Omental fat pad (tissue), 4 donors: ENCODE measurements around the gene WDR44. TPM values are rescaled to one million over a fixed set of nuclear protein-coding genes. Genes with fewer than 3 reads are reported as not detected.

Experiments used
- ATAC-seq: fragments of 150-250 bp; one replicate; pipeline ENCODE4 v1.9.1; 2016; ENCODE audit warnings: mild to moderate bottlenecking, moderate library complexity; ENCODE audit not compliant: low FRiP score
- DNase-seq: peaks from one replicate; pipeline ENCODE4 v3.0.0-alpha.2; 2019; ENCODE audit warnings: low spot score
- total RNA-seq, 4 donors: library from RNA; depleted of rRNA; stranded (reverse); fragments of >200 nt; gene quantifications; one replicate each; pipeline ENCODE4 v1.1.0, GENCODE V29; 2016
- TF ChIP-seq, protein P1 (sequence below), 3 donors: fragments of 450-650 bp; IDR thresholded peaks; one replicate each; pipeline ENCODE4 v1.5.1; 2016 to 2017; ENCODE audit warnings: antibody characterized with exemption in 3 of 3, mild to moderate bottlenecking in 3 of 3, moderate library complexity in 2 of 3

WDR44 gene
- total RNA-seq, 4 donors from 2014 or later: 16.3 to 21.2 (median 19.7) TPM

DNA sequence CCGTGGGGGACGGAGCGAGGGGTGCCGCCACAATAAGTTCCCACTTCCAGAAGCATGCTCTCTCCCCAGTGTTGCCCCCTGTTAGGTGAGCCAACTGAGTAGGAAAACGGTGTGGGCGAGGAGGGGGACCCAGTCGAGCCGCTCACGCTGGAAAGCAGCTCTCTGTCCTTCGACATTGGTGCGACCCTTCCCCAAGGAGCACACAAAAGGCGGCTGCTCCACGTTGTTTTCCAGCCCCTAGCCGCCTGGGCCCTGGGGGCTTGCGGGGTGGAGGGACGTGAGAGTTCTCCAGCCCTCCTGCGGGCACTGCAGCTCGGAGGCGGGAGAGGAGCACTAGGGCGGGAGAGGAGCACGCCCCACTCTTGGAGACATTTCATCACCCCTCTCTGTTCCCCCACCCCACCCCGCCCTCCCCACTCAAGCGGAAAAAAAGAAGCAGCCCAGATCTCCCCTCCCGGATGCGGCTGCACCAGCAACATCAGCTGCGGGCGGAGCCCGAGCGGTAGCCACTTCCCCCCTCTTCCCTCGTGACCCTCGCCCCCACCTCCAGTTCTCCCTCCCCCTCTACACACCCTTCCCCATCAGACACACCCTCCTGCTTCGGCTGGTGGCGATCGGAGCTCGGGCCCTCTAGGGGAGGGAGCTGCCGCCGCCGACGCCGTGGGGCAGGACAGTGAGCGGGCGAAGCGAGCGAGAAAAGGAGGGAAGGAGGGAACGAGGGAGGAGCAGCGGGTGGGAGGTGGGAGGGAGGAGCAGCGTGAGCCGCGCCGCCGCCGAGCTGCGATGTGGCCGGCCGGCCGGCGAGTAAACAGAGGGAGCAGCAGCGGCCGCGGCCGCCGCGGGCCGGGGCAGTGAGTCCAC lies 149.4 kb downstream of the WDR44 start, which contains the start of gene DOCK11:
Gene DOCK11 (plus strand): TSS at position 755 of the 861 bp plus-strand sequence. CDS start 157 bp downstream, outside the sequence.
- TF ChIP-seq, protein P1, sequence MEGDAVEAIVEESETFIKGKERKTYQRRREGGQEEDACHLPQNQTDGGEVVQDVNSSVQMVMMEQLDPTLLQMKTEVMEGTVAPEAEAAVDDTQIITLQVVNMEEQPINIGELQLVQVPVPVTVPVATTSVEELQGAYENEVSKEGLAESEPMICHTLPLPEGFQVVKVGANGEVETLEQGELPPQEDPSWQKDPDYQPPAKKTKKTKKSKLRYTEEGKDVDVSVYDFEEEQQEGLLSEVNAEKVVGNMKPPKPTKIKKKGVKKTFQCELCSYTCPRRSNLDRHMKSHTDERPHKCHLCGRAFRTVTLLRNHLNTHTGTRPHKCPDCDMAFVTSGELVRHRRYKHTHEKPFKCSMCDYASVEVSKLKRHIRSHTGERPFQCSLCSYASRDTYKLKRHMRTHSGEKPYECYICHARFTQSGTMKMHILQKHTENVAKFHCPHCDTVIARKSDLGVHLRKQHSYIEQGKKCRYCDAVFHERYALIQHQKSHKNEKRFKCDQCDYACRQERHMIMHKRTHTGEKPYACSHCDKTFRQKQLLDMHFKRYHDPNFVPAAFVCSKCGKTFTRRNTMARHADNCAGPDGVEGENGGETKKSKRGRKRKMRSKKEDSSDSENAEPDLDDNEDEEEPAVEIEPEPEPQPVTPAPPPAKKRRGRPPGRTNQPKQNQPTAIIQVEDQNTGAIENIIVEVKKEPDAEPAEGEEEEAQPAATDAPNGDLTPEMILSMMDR (IDR thresholded peaks at IDR 0.05): no peak
- DNase-seq: no peak
- ATAC-seq: peak; percentile 94

DNA sequence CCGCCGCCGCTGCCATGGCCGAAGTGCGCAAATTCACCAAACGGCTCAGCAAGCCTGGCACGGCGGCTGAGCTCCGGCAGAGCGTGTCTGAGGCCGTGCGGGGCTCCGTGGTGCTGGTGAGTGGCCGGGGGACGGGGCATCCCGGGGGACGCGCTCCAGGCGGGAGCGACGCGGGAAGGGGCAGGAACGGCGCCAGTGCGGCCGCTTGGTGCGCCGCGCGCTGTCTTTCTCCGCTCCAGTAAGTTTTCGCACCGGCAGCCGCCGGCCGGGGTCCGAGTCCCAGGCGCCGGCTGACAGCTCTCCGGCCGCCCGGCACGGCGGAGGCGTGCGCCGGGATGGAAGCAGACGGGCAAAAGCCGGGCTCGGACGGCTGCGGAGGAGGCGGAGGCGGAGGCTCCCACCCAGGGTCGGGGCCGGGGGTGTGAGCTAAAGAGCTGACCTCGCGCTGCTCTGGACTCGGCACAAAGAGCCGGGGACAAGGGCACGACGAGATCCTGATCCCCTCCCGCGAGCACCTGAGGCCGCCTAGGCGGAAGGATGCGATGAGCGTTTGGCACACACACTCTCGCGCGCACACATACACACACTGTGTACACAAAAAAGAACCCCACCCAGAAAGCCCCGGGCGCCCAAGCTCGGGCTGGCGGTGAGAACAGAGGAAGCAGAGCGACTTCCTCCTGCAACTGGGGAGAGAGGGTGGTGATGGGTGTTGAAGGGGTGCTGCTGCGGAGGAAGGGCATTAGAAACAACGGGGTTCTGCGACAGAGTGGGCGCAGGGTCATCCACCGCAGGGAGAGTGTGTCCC lies 150.3 kb downstream of the WDR44 start:
- TF ChIP-seq, protein P1 (IDR thresholded peaks at IDR 0.05): no peak
- ATAC-seq (peak; percentile 15), DNase-seq (no peak)

DNA sequence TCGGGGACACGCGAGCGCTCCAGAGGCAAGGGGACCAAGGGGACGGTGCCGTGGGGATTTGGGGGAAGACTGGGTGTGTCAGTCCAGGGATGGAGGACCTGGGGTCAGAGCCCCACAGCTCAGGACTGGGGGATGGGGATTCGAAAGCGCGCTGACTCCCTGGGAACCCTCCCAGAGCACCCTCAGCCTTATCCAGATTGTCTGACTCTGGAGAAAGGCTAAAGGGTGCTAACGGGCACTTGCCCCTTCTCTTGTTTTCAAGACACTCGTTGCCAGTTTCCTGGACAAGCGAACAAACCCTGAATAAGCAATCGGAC lies 150.8 kb downstream of the WDR44 start:
- ATAC-seq (peak; percentile 19), DNase-seq (no peak)
- TF ChIP-seq, protein P1 (IDR thresholded peaks at IDR 0.05): no peak

DNA sequence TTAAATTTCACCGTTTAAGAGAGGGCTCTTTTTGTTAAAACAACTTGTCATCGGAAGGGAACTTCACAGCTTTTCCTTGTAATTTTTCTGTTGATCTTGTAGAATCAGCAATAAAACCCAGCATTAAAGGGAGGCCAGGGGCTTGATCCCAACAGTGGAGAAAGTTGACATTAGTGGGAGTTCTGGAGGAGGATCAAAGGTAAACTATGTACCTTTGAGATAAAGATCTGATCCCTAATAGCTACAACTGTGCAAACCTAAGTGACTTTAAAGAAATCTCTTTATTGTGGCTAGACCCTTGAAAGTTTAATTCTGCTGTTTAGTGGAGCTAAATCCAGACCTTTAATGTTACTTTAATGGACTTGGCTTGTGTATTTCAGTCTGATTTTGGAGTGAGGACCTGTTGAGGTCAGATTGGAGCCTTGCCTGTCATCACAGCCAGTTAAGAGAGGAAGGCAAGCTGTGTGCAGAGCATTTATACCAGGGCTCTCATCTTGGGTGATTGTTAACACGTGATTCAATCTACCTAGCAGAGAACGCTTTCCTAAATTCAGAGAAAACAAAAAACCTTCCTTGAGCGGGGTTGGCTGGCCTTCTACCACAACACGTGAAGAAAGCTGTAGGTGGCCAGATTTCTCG lies 151.4 kb downstream of the WDR44 start:
- DNase-seq: no peak
- TF ChIP-seq, protein P1 (IDR thresholded peaks at IDR 0.05): no peak
- ATAC-seq: no peak

DNA sequence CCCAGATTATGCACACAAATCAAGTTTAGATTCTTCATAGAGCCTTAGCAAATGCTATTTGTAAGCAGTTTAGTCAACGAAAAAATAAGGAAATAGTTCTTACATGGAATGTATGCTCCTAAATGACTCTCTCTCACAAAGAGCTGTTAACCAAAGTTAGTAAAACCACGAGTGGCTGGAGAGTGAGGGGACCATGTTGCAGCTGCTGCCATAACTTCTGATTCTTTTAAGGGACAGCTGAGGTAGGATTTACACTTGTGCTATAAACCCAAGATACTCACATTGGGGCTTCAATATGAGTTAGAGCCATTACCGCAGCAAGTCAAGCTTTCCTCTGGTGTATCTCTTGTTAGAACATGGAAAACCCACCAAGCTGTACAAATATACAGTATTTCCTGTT lies 152.4 kb downstream of the WDR44 start:
- no peak for ATAC-seq
- TF ChIP-seq, protein P1 (IDR thresholded peaks at IDR 0.05): no peak
- no peak for DNase-seq

DNA sequence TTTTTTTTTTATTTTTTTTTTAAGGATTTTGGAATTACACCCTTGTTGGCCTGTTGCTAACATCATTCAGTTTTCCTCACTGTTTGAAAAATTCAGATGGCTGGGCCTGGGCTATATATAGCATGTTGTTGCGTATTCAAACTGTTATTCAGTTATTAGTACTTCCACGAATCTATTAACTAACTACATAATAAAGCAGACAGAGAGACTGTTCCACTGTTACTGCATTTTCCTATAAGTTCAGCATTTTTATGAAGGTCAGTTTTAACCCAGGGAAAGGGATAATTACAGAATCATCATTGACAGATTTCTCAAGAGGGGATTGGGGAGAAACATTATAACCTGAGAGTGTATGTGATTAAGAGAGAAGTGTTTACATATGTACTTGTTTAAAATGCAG lies 152.8 kb downstream of the WDR44 start:
- TF ChIP-seq, protein P1 (IDR thresholded peaks at IDR 0.05): no peak
- DNase-seq: no peak
- no peak for ATAC-seq
